DMS 273 treated with DMSO at 0.1 percent for 48 hours (cell line): Measurements from ENCODE around the gene ESR2.
"Not testable (repeated sequence)": the region's sequence is repeated elsewhere in the genome, so short reads cannot be mapped to it uniquely, and the experiment has no call there.

Experiments
- DNase-seq: peaks from one replicate; lab custom pipeline; 2025; lab: John Stamatoyannopoulos, UW

The ESR2 gene

GRCh38 chr14:64221391-64222003 is 72.7 kb downstream of the ESR2 start:
- DNase-seq = no peak

- no peak for DNase-seq
Measured at GRCh38 chr14:64220466-64220865, 73.7 kb downstream of the ESR2 start.

GRCh38 chr14:64220056-64220455 is 74.1 kb downstream of the ESR2 start:
- DNase-seq = no peak

- DNase-seq = no peak
Measured at GRCh38 chr14:64218344-64219240, 75.6 kb downstream of the ESR2 start.

- DNase-seq = no peak
Measured at GRCh38 chr14:64217834-64218233, 76.3 kb downstream of the ESR2 start.

- DNase-seq = no peak
Measured at GRCh38 chr14:64217308-64217707, 76.9 kb downstream of the ESR2 start.

GRCh38 chr14:64215978-64216377 is 78.2 kb downstream of the ESR2 start:
- no peak for DNase-seq

- no peak for DNase-seq
Measured at GRCh38 chr14:64215274-64215673, 78.9 kb downstream of the ESR2 start.

- DNase-seq = no peak
Measured at GRCh38 chr14:64213853-64214570, 80.2 kb downstream of the ESR2 start.

GRCh38 chr14:64213086-64213485 is 81.1 kb downstream of the ESR2 start:
- DNase-seq = no peak

- no peak for DNase-seq
Measured at GRCh38 chr14:64212666-64213065, 81.5 kb downstream of the ESR2 start.

- DNase-seq = not testable (repeated sequence)
Measured at GRCh38 chr14:64210912-64211311, 83.3 kb downstream of the ESR2 start.

GRCh38 chr14:64210216-64210615 is 84.0 kb downstream of the ESR2 start:
- no peak for DNase-seq

- DNase-seq = no peak
Measured at GRCh38 chr14:64209444-64210131, 84.6 kb downstream of the ESR2 start.

GRCh38 chr14:64208981-64209380 is 85.2 kb downstream of the ESR2 start:
- DNase-seq = no peak

- no peak for DNase-seq
Measured at GRCh38 chr14:64208261-64208660, 85.9 kb downstream of the ESR2 start.

- DNase-seq = no peak
Measured at GRCh38 chr14:64203366-64204006, 90.7 kb downstream of the ESR2 start.

- DNase-seq = no peak
Measured at GRCh38 chr14:64202716-64203115, 91.5 kb downstream of the ESR2 start.

GRCh38 chr14:64201921-64202545 is 92.1 kb downstream of the ESR2 start:
- DNase-seq = no peak

GRCh38 chr14:64201296-64201695 is 92.9 kb downstream of the ESR2 start:
- no peak for DNase-seq

- DNase-seq = no peak
Measured at GRCh38 chr14:64200170-64200569, 94.0 kb downstream of the ESR2 start.
